GM12878 (cell line): ENCODE data around the gene LIPM.

Source experiments
- CTCF ChIP-seq, 3 experiments: IDR thresholded peaks in 2 of 3; conservative IDR thresholded peaks in 1 of 3; 2 replicates each; pipeline ENCODE4 v1.5.1; 2011; ENCODE audit warnings: low read depth in 3 of 3, low read length in 3 of 3, mild to moderate bottlenecking in 3 of 3, control low read depth in 2 of 3, moderate library complexity in 2 of 3, inconsistent platforms in 1 of 3, mixed read lengths in 1 of 3; ENCODE audit not compliant: control insufficient read depth in 2 of 3, insufficient read depth in 1 of 3; ENCODE audit errors: extremely low read depth in 1 of 3
- EZH2 ChIP-seq: IDR thresholded peaks from 2 replicates; pipeline ENCODE4 v1.6.1; 2012; ENCODE audit warnings: low read depth, mild to moderate bottlenecking, control low read depth, inconsistent platforms, low read length, borderline replicate concordance; ENCODE audit not compliant: control insufficient read depth
- RCOR1 ChIP-seq: conservative IDR thresholded peaks from 2 replicates; pipeline ENCODE4 v1.6.1; 2012; ENCODE audit warnings: low read depth, low read length, improper control_type of control experiment

- TF ChIP-seq CTCF (IDR thresholded peaks at IDR 0.05 in 2 of 3, conservative IDR thresholded peaks at IDR 0.05 in 1 of 3; ENCODE audit: control insufficient read depth in 2 of 3, extremely low read depth in 1 of 3, insufficient read depth in 1 of 3, low read depth in 3 of 3, low read length in 3 of 3): no peak
- TF ChIP-seq EZH2: no peak
- no peak for TF ChIP-seq RCOR1
These were observed 2.1 kb upstream of the LIPM start for GRCh38 chr10:88800152-88801125.
